GM10248 (cell line): ENCODE results near the gene FAM163B.

Experiments used
- CTCF ChIA-PET: fragments of 300-600 bp; sonication (Branson Sonifier 250); formaldehyde crosslinking; extraction: SDS; loops from one replicate; lab custom pipeline; 2021; ENCODE audit warnings: antibody characterized with exemption; lab: Yijun Ruan, JAX
- POLR2A ChIA-PET: fragments of 350-650 bp; sonication (Branson Sonifier 250); formaldehyde crosslinking; extraction: SDS; loops from one replicate; lab custom pipeline; 2020; ENCODE audit warnings: antibody characterized with exemption; lab: Yijun Ruan, JAX
- DNase-seq: peaks from one replicate; pipeline ENCODE4 v3.0.0; 2012; ENCODE audit errors: extremely low spot score
- CTCF ChIP-seq: IDR thresholded peaks from 2 replicates; pipeline ENCODE4 v1.5.1; 2012; ENCODE audit warnings: mild to moderate bottlenecking, low read depth; ENCODE audit errors: extremely low read depth, missing control alignments, control extremely low read depth

The FAM163B gene

GRCh38 chr9:133612051-133612450, 2.9 kb upstream of the FAM163B start:
- ChIA-PET POLR2A (no interaction called here), CTCF (no interaction called here)
- no peak for DNase-seq
- no peak for TF ChIP-seq CTCF

GRCh38 chr9:133610845-133611244, 1.7 kb upstream of the FAM163B start:
- ChIA-PET CTCF (no interaction called here), POLR2A (no interaction called here)
- no peak for TF ChIP-seq CTCF
- no peak for DNase-seq

- ChIA-PET POLR2A (no interaction called here), CTCF (no interaction called here)
- TF ChIP-seq CTCF, result no peak
- DNase-seq, result no peak
Observed at GRCh38 chr9:133608889-133609288, 300 bp downstream of the FAM163B start.

GRCh38 chr9:133608382-133608781, 807 bp downstream of the FAM163B start:
- no peak for DNase-seq
- ChIA-PET POLR2A (no interaction called here), CTCF (no interaction called here)
- TF ChIP-seq CTCF, result no peak

- no peak for DNase-seq
- TF ChIP-seq CTCF, result no peak
- POLR2A ChIA-PET, result no interaction called here
- CTCF ChIA-PET, result no interaction called here
Observed at GRCh38 chr9:133607976-133608375, 1.2 kb downstream of the FAM163B start.

GRCh38 chr9:133607381-133607780, 1.8 kb downstream of the FAM163B start:
- no peak for DNase-seq
- no peak for TF ChIP-seq CTCF
- CTCF ChIA-PET, result no interaction called here
- POLR2A ChIA-PET, result no interaction called here

- ChIA-PET POLR2A (no interaction called here), CTCF (no interaction called here)
- DNase-seq, result no peak
- no peak for TF ChIP-seq CTCF
Observed at GRCh38 chr9:133606708-133607025, 2.5 kb downstream of the FAM163B start.
